K562 (cell line): Measurements from ENCODE around the gene INPP5D. TPM values are rescaled to one million over a fixed set of nuclear protein-coding genes. Genes with fewer than 3 reads are reported as not detected.

ENCODE experiments used
- ATAC-seq: fragments of 200-7000 bp; cut with Tn5 transposase; 3 replicates; pipeline ENCODE4 v1.9.1; 2020; ENCODE audit warnings: moderate library complexity
- BruUV-seq: library from RNA; stranded (reverse); fragments of 400-500 nt; replicated peaks from 2 replicates; lab custom pipeline; 2021; lab: Mats Ljungman, UMichigan
- CTCF ChIA-PET: fragments of 300-600 bp; formaldehyde crosslinking; extraction: SDS; loops from one replicate; lab custom pipeline; 2021; ENCODE audit warnings: low intra/inter-chr PET ratio; lab: Yijun Ruan, JAX
- POLR2A ChIA-PET: fragments of 300-600, 350-650 bp; sonication (Branson Sonifier 250); formaldehyde crosslinking; extraction: SDS; loops from one replicate; lab custom pipeline; 2021; ENCODE audit warnings: antibody characterized with exemption, inconsistent platforms; lab: Yijun Ruan, JAX
- DNase-seq, 4 experiments: peaks; one replicate each; pipeline versions ENCODE4 v3.0.0 to v3.0.0-alpha.2; 2011 to 2018; ENCODE audit warnings: low spot score in 3 of 4, mixed read lengths in 3 of 4; ENCODE audit errors: extremely low read depth in 1 of 4
- FAIRE-seq: peaks from 2 replicates; lab custom pipeline; 2011; peaks lifted over from hg19 to GRCh38; lab: Jason Lieb, UNC
- H2AFZ ChIP-seq: 2 replicates; pipeline ENCODE4 v1.6.0; 2011; ENCODE audit warnings: low read depth, low read length, control low read depth, inconsistent platforms
- H3K27ac ChIP-seq: fragments of 200-600 bp; 3 replicates; pipeline ENCODE4 v1.8.0; 2011; ENCODE audit warnings: low read depth, mild to moderate bottlenecking, control low read depth, inconsistent platforms, low read length, moderate library complexity, mixed read lengths; ENCODE audit errors: extremely low read depth
- H3K27me3 ChIP-seq, 2 experiments: fragments of 300-600 bp in 1 of 2; 2 replicates in 1 of 2; 3 replicates in 1 of 2; pipeline versions ENCODE4 v1.6.0 to v1.8.0; 2011; ENCODE audit warnings: inconsistent platforms in 2 of 2, low read length in 2 of 2, mild to moderate bottlenecking in 1 of 2, mixed read lengths in 1 of 2, moderate library complexity in 1 of 2; ENCODE audit not compliant: control insufficient read depth in 2 of 2, insufficient read depth in 2 of 2
- H3K36me3 ChIP-seq: fragments of 300-600 bp; 3 replicates; pipeline ENCODE4 v1.8.0; 2011; ENCODE audit warnings: mild to moderate bottlenecking, low read length, inconsistent platforms; ENCODE audit not compliant: control insufficient read depth, insufficient read depth
- H3K4me1 ChIP-seq, 2 experiments: fragments of 200-600 bp in 1 of 2; replicated peaks in 1 of 2; 2 replicates in 1 of 2; 3 replicates in 1 of 2; pipeline versions ENCODE4 v1.5.1 to v1.8.0; 2011; ENCODE audit warnings: inconsistent platforms in 2 of 2, low read length in 2 of 2, mild to moderate bottlenecking in 1 of 2, mixed read lengths in 1 of 2, moderate library complexity in 1 of 2; ENCODE audit not compliant: control insufficient read depth in 2 of 2, insufficient read depth in 2 of 2
- H3K4me2 ChIP-seq: 2 replicates; pipeline ENCODE4 v1.6.1; 2011; ENCODE audit warnings: low read length, control low read depth, inconsistent platforms, mixed read lengths; ENCODE audit not compliant: insufficient read depth
- H3K4me3 ChIP-seq: fragments of 200-600 bp; sonication (generic), shearing (Covaris generic); 2 replicates; pipeline ENCODE4 v1.5.1; 2016; ENCODE audit warnings: control low read depth, inconsistent platforms
- H3K79me2 ChIP-seq: fragments of 200-600 bp; 3 replicates; pipeline ENCODE4 v1.8.0; 2011; ENCODE audit warnings: low read length, inconsistent platforms; ENCODE audit not compliant: control insufficient read depth, insufficient read depth
- H3K9ac ChIP-seq, 2 experiments: 2 replicates each; pipeline versions ENCODE4 v1.6.0 to v1.6.1; 2011; ENCODE audit warnings: low read depth in 2 of 2, low read length in 2 of 2, control low read depth in 1 of 2, inconsistent platforms in 1 of 2, mild to moderate bottlenecking in 1 of 2, mixed read lengths in 1 of 2; ENCODE audit not compliant: insufficient read depth in 1 of 2
- H3K9me1 ChIP-seq: one replicate; pipeline ENCODE4 v1.6.0; 2011; ENCODE audit warnings: inconsistent platforms, mild to moderate bottlenecking, low read length, moderate library complexity; ENCODE audit not compliant: control insufficient read depth, insufficient read depth
- H3K9me3 ChIP-seq: replicated peaks from 2 replicates; pipeline ENCODE4 v1.5.1; 2011; ENCODE audit warnings: low read depth, low read length, inconsistent platforms; ENCODE audit not compliant: control insufficient read depth, insufficient read depth
- H4K20me1 ChIP-seq: replicated peaks from 2 replicates; pipeline ENCODE4 v1.6.1; 2011; ENCODE audit warnings: low read length, inconsistent platforms, mixed read lengths; ENCODE audit not compliant: control insufficient read depth, insufficient read depth
- BCL6 ChIP-seq: fragments of 250-450 bp; sonication (Bioruptor Pico); IDR thresholded peaks from 2 replicates; pipeline ENCODE4 v1.4.0; 2020
- E2F5 ChIP-seq: sonication (generic); formaldehyde crosslinking; IDR thresholded peaks from 2 replicates; pipeline ENCODE4 v1.8.0; 2022; ENCODE audit warnings: mild to moderate bottlenecking, missing genetic modification reagents
- NFIX ChIP-seq: fragments of 250-450 bp; sonication (Bioruptor Pico); IDR thresholded peaks from 2 replicates; pipeline ENCODE4 v1.4.0; 2020; ENCODE audit warnings: low read depth, mild to moderate bottlenecking, moderate library complexity
- TEAD1 ChIP-seq, 2 experiments: fragments of 450-650 bp in 1 of 2; sonication (generic) in 1 of 2; formaldehyde crosslinking; IDR thresholded peaks; 2 replicates each; pipeline versions ENCODE4 v1.4.0 to v1.8.0; 2020 to 2022; ENCODE audit warnings: mild to moderate bottlenecking in 2 of 2, missing genetic modification reagents in 1 of 2
- TEAD4 ChIP-seq, 2 experiments: sonication (generic) in 1 of 2; formaldehyde crosslinking in 1 of 2; IDR thresholded peaks; 2 replicates each; pipeline versions ENCODE4 v1.6.1 to v1.8.0; 2012 to 2022; ENCODE audit warnings: borderline replicate concordance in 1 of 2, inconsistent platforms in 1 of 2, low read length in 1 of 2, mild to moderate bottlenecking in 1 of 2, missing genetic modification reagents in 1 of 2
- ZC3H8 ChIP-seq: fragments of 450-650 bp; IDR thresholded peaks from 2 replicates; pipeline ENCODE4 v1.6.1; 2017
- WGBS: fragments of 100-300 bp; shearing (Covaris generic); methylation state at CpG from one replicate; pipeline ENCODE4 v1.1.6; 2016; ENCODE audit warnings: low coverage, mixed read lengths; ENCODE audit not compliant: insufficient coverage; ENCODE audit errors: missing lambda C conversion rate; 5-methylcytosine and 5-hydroxymethylcytosine counted together
- in situ Hi-C: fragments of 300-500 bp; cut with MboI; formaldehyde crosslinking; loops from 4 replicates; pipeline ENCODE4 v1.15.0; 2018; ENCODE audit warnings: inconsistent platforms, mixed read lengths
- intact Hi-C: fragments of 100-400 bp; cut with micrococcal nuclease; formaldehyde crosslinking; loops from 2 replicates; pipeline ENCODE4 v1.14.2; 2022
- polyA plus RNA-seq, 8 experiments: library from polyadenylated mRNA; depleted of rRNA in 4 of 8; stranded (reverse) in 5 of 8; unstranded in 3 of 8; fragments of >200 nt; fragmentation: Nextera tagmentation in 2 of 8; fragmentation: Illumina TruSeq in 1 of 8; extraction: Ambion mirVana in 2 of 8; extraction: Trizol in 1 of 8; gene quantifications; 2 replicates each; pipeline versions ENCODE4 v1.2.1 to v1.2.3, GENCODE V29; 2011 to 2014; ENCODE audit warnings: inconsistent platforms in 1 of 8, missing spikeins in 1 of 8
- total RNA-seq, 7 experiments: library from RNA; depleted of rRNA in 6 of 7; stranded (reverse); fragments of >200 nt in 6 of 7; fragmentation: Illumina TruSeq in 2 of 7; extraction: Trizol in 2 of 7; gene quantifications; 2 replicates each; pipeline versions ENCODE4 v1.2.1 to v1.2.3, GENCODE V29; 2011 to 2021; ENCODE audit warnings: low replicate concordance in 1 of 7
- TF ChIP-seq, protein P1 (sequence below): fragments of 250-450 bp; sonication (Bioruptor Pico); IDR thresholded peaks from 2 replicates; pipeline ENCODE4 v1.5.0; 2021

The INPP5D gene
- total and polyA plus RNA-seq, 9 of the 15 experiments (the other 6 are each of a cell fraction or from before 2014, with no cell fraction given) = 0.55 to 6.2 (median 2.2) TPM

GRCh38 chr2:233047206-233047605, 12.9 kb upstream of the INPP5D start:
- no peak for FAIRE-seq
- ATAC-seq = no peak
- CTCF ChIA-PET = no interaction called here
- no peak overlapping the region for H3K4me3 ChIP-seq
- WGBS = 10% methylated on average over 2 of the region's 3 CpGs
- H3K27ac ChIP-seq = no peak overlapping the region
- no peak for DNase-seq
- peaks cover 0 to 5% of the 10 kb centered on the region in 2 experiments; a peak in 2 of 5 replicates for H3K4me1 ChIP-seq
- no peaks in the 10 kb centered on the region for H4K20me1 ChIP-seq
- H3K9me1 ChIP-seq = no peaks in the 10 kb centered on the region
- no TSS peak for BruUV-seq
- no peaks in the 10 kb centered on the region for H3K79me2 ChIP-seq
- intact Hi-C loops = loop anchor here (10.0 kb wide), 1 partner anchor 208 kb away; the partner anchor contains the start of gene ATG16L1
- in situ Hi-C loops = no loop called here
- TF ChIP-seq TEAD4 (IDR thresholded peaks at IDR 0.05; ENCODE audit: low read length) (no peak), TEAD4 (CRISPR knock-in tag; IDR thresholded peaks at IDR 0.05; ENCODE audit: borderline replicate concordance) (no peak), BCL6 (CRISPR knock-in tag) (no peak), TEAD1 (CRISPR knock-in tag; IDR thresholded peaks at IDR 0.05) (no peak), ZC3H8 (no peak), NFIX (CRISPR knock-in tag) (no peak), E2F5 (CRISPR knock-in tag) (no peak)
- TF ChIP-seq, protein P1, sequence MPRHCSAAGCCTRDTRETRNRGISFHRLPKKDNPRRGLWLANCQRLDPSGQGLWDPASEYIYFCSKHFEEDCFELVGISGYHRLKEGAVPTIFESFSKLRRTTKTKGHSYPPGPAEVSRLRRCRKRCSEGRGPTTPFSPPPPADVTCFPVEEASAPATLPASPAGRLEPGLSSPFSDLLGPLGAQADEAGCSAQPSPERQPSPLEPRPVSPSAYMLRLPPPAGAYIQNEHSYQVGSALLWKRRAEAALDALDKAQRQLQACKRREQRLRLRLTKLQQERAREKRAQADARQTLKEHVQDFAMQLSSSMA (CRISPR knock-in tag) = no peak
- TF ChIP-seq, all 486 proteins: peak for 0
- H3K36me3 ChIP-seq = no peaks in the 10 kb centered on the region
- H3K9me3 ChIP-seq = no peaks in the 10 kb centered on the region
- peaks cover 0 to 40% of the 10 kb centered on the region in 2 experiments; a peak in 3 of 5 replicates for H3K27me3 ChIP-seq
- H2AFZ ChIP-seq = no peak overlapping the region
- H3K9ac ChIP-seq = no peak overlapping the region
- POLR2A ChIA-PET = interaction anchor here (0.6 kb wide), 2 partner anchors 12 to 156 kb away, joined by 3 to 4 read pairs; no protein-coding TSS in a partner anchor
- H3K4me2 ChIP-seq = no peak overlapping the region
